Fibroblast of lung (primary cell): ENCODE data around the gene TGFBR3L.

Source experiments
- CTCF ChIP-seq, 2 donors: IDR thresholded peaks in 1 of 2; conservative IDR thresholded peaks in 1 of 2; 1 replicate in 1 of 2; 2 replicates in 1 of 2; pipeline ENCODE4 v1.5.1; 2011 to 2012; ENCODE audit warnings: low read length in 2 of 2, control low read depth in 1 of 2, inconsistent platforms in 1 of 2, low read depth in 1 of 2, mild to moderate bottlenecking in 1 of 2
- EZH2 ChIP-seq: IDR thresholded peaks from 2 replicates; pipeline ENCODE4 v1.5.1; 2012; ENCODE audit warnings: low read length, control low read depth, mild to moderate bottlenecking; ENCODE audit errors: missing control alignments

- TF ChIP-seq CTCF (conservative IDR thresholded peaks at IDR 0.05 in 1 of 2, IDR thresholded peaks at IDR 0.05 in 1 of 2; ENCODE audit: low read depth in 1 of 2, low read length in 2 of 2) = peak; percentile 51 to 65
- no peak for TF ChIP-seq EZH2
Measured at GRCh38 chr19:7925171-7925851, 10.7 kb downstream of the TGFBR3L start.
